Measurements from ENCODE around the gene BABAM2. TPM values are rescaled to one million over a fixed set of nuclear protein-coding genes. Genes with fewer than 3 reads are reported as not detected.

BABAM2 gene
- total RNA-seq, 4 donors from 2014 or later, result 35.5 to 44.9 (median 39.9) TPM

GRCh38 chr2:28173377-28173776 lies 282.8 kb downstream of the BABAM2 start:
- no peak overlapping the region for H3K27ac ChIP-seq (replicated peaks in 1 of 4)
- peaks cover 0 to 5% (median 0%) of the 10 kb centered on the region in 4 donors for H3K9me3 ChIP-seq
- WGBS, result 80% methylated on average over 8 of the region's 8 CpGs
- H3K36me3 ChIP-seq, result peaks cover 0 to 4% (median 0%) of the 10 kb centered on the region in 4 donors
- intact Hi-C loops (cut with DNase I), result no loop called here
- DNase-seq (ENCODE audit: extremely low spot score), result no peak
- peaks cover 0 to 4% (median 0%) of the 10 kb centered on the region in 4 donors for H3K4me1 ChIP-seq
- H3K4me3 ChIP-seq, result no peak overlapping the region
- no peaks in the 10 kb centered on the region for H3K27me3 ChIP-seq
- TF ChIP-seq, protein P1, sequence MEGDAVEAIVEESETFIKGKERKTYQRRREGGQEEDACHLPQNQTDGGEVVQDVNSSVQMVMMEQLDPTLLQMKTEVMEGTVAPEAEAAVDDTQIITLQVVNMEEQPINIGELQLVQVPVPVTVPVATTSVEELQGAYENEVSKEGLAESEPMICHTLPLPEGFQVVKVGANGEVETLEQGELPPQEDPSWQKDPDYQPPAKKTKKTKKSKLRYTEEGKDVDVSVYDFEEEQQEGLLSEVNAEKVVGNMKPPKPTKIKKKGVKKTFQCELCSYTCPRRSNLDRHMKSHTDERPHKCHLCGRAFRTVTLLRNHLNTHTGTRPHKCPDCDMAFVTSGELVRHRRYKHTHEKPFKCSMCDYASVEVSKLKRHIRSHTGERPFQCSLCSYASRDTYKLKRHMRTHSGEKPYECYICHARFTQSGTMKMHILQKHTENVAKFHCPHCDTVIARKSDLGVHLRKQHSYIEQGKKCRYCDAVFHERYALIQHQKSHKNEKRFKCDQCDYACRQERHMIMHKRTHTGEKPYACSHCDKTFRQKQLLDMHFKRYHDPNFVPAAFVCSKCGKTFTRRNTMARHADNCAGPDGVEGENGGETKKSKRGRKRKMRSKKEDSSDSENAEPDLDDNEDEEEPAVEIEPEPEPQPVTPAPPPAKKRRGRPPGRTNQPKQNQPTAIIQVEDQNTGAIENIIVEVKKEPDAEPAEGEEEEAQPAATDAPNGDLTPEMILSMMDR (IDR thresholded peaks at IDR 0.05), result no peak
- TF ChIP-seq POLR2AphosphoS5 (IDR thresholded peaks at IDR 0.05) (no peak), EP300 (IDR thresholded peaks at IDR 0.05) (no peak), POLR2A (IDR thresholded peaks at IDR 0.05; ENCODE audit: low read depth) (no peak)

GRCh38 chr2:28174211-28174610 lies 283.7 kb downstream of the BABAM2 start:
- 91% methylated on average over 4 of the region's 4 CpGs for WGBS
- H3K9me3 ChIP-seq, result peaks cover 0 to 5% (median 0%) of the 10 kb centered on the region in 4 donors
- no peak for DNase-seq (ENCODE audit: extremely low spot score)
- intact Hi-C loops (cut with DNase I), result no loop called here
- H3K27ac ChIP-seq (replicated peaks in 1 of 4), result no peak overlapping the region
- H3K4me3 ChIP-seq, result no peak overlapping the region
- H3K4me1 ChIP-seq, result no peaks in the 10 kb centered on the region
- peaks cover 0 to 4% (median 0%) of the 10 kb centered on the region in 4 donors for H3K36me3 ChIP-seq
- TF ChIP-seq POLR2AphosphoS5 (IDR thresholded peaks at IDR 0.05), result no peak
- TF ChIP-seq EP300 (IDR thresholded peaks at IDR 0.05), result no peak
- TF ChIP-seq, protein P1 (IDR thresholded peaks at IDR 0.05), result no peak
- TF ChIP-seq POLR2A (IDR thresholded peaks at IDR 0.05; ENCODE audit: low read depth), result no peak
- no peaks in the 10 kb centered on the region for H3K27me3 ChIP-seq

GRCh38 chr2:28175028-28175427 lies 284.5 kb downstream of the BABAM2 start:
- no peak for TF ChIP-seq EP300 (IDR thresholded peaks at IDR 0.05)
- TF ChIP-seq, protein P1 (IDR thresholded peaks at IDR 0.05), result no peak
- no peak for TF ChIP-seq POLR2AphosphoS5 (IDR thresholded peaks at IDR 0.05)
- TF ChIP-seq POLR2A (IDR thresholded peaks at IDR 0.05; ENCODE audit: low read depth), result no peak

GRCh38 chr2:28178946-28179345 lies 288.4 kb downstream of the BABAM2 start:
- peaks cover 0 to 4% (median 0%) of the 10 kb centered on the region in 4 donors for H3K36me3 ChIP-seq
- no peaks in the 10 kb centered on the region for H3K27me3 ChIP-seq
- TF ChIP-seq POLR2A (IDR thresholded peaks at IDR 0.05; ENCODE audit: low read depth) (no peak), EP300 (IDR thresholded peaks at IDR 0.05) (no peak)
- TF ChIP-seq, protein P1 (IDR thresholded peaks at IDR 0.05), result no peak
- peaks cover 0 to 5% (median 0%) of the 10 kb centered on the region in 4 donors for H3K9me3 ChIP-seq
- no peak for DNase-seq (ENCODE audit: extremely low spot score)
- no peak overlapping the region for H3K27ac ChIP-seq (replicated peaks in 1 of 4)
- no peaks in the 10 kb centered on the region for H3K4me1 ChIP-seq
- intact Hi-C loops (cut with DNase I), result no loop called here
- 97% methylated on average over 1 of the region's 1 CpG for WGBS
- no peak overlapping the region for H3K4me3 ChIP-seq

More at GRCh38 chr2:28175028-28175427, 284.5 kb downstream of the BABAM2 start:
- intact Hi-C loops (cut with DNase I), result no loop called here
- peaks cover 0 to 4% (median 0%) of the 10 kb centered on the region in 4 donors for H3K36me3 ChIP-seq
- no peak for DNase-seq (ENCODE audit: extremely low spot score)
- peaks cover 0 to 5% (median 0%) of the 10 kb centered on the region in 4 donors for H3K9me3 ChIP-seq
- WGBS, result 92% methylated on average over 2 of the region's 3 CpGs
- H3K27ac ChIP-seq (replicated peaks in 1 of 4), result no peak overlapping the region
- H3K27me3 ChIP-seq, result no peaks in the 10 kb centered on the region
- H3K4me3 ChIP-seq, result no peak overlapping the region
- no peaks in the 10 kb centered on the region for H3K4me1 ChIP-seq

DNA sequence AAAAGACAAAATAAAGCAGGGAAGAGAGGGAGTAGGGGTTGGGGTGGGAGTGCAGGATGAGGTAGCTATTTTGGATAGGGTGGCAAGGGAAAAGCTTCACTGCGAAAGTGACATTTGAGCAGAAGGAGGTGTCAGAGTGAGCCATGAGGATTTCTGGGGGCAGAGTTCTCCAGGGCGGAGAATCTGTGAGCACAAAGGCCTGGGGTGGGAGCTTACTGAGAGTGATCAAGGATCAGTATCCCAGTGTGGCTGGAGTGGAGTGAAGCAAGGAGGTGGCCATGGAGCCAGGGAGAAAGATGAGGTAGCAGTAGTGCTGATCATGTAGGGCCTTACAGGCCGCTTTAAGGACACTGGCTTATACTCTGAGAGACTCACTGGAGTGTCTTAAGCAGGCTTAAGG lies 291.3 kb downstream of the BABAM2 start:
- no peaks in the 10 kb centered on the region for H3K4me1 ChIP-seq
- no peak overlapping the region for H3K27ac ChIP-seq (replicated peaks in 1 of 4)
- peaks cover 0 to 5% (median 0%) of the 10 kb centered on the region in 4 donors for H3K9me3 ChIP-seq
- no peaks in the 10 kb centered on the region for H3K36me3 ChIP-seq
- TF ChIP-seq EP300 (IDR thresholded peaks at IDR 0.05) (no peak), POLR2A (IDR thresholded peaks at IDR 0.05; ENCODE audit: low read depth) (no peak), POLR2AphosphoS5 (IDR thresholded peaks at IDR 0.05) (no peak)
- TF ChIP-seq, protein P1 (IDR thresholded peaks at IDR 0.05), result no peak
- no peaks in the 10 kb centered on the region for H3K27me3 ChIP-seq
- no peak for DNase-seq (ENCODE audit: extremely low spot score)
- H3K4me3 ChIP-seq, result no peak overlapping the region
- intact Hi-C loops (cut with DNase I), result no loop called here
- 96% methylated on average over 3 of the region's 3 CpGs for WGBS

All from esophagus muscularis mucosa (tissue), 4 donors.